H1 (cell line): ENCODE data around the gene ATL3. TPM values are rescaled to one million over a fixed set of nuclear protein-coding genes. Genes with fewer than 3 reads are reported as not detected.

ENCODE experiments used
- CBX8 ChIP-seq: fragments of 300-800, 300-1000 bp; sonication (generic); IDR thresholded peaks from 2 replicates; pipeline ENCODE4 v1.7.1; 2016; ENCODE audit warnings: low read depth, low read length, borderline replicate concordance
- JUN ChIP-seq: IDR thresholded peaks from 2 replicates; pipeline ENCODE4 v1.6.1; 2011; ENCODE audit warnings: low read depth, mild to moderate bottlenecking, improper control_type of control experiment, low read length
- RBBP5 ChIP-seq: IDR thresholded peaks from 2 replicates; pipeline ENCODE4 v1.7.1; 2012; ENCODE audit warnings: low read depth, mild to moderate bottlenecking, inconsistent platforms, low read length, moderate library complexity, borderline replicate concordance
- RFX5 ChIP-seq: IDR thresholded peaks from 2 replicates; pipeline ENCODE4 v1.6.1; 2011; ENCODE audit warnings: low read depth, low read length, improper control_type of control experiment, borderline replicate concordance
- SIN3A ChIP-seq, 2 experiments: IDR thresholded peaks in 1 of 2; conservative IDR thresholded peaks in 1 of 2; 2 replicates each; pipeline ENCODE4 v1.6.1; 2011 to 2012; ENCODE audit warnings: low read length in 2 of 2, improper control_type of control experiment in 1 of 2, low read depth in 1 of 2, mild to moderate bottlenecking in 1 of 2
- polyA plus RNA-seq, 7 experiments: library from polyadenylated mRNA; depleted of rRNA in 3 of 7; stranded (reverse) in 5 of 7; unstranded in 2 of 7; fragments of >200 nt in 5 of 7; fragments of 200-250 nt in 2 of 7; gene quantifications; 1 replicate in 5 of 7; 2 replicates in 1 of 7; 4 replicates in 1 of 7; pipeline versions ENCODE4 v1.2.1 to v1.2.3, GENCODE V29; 2011 to 2013; ENCODE audit warnings: missing spikeins in 2 of 7, mixed read lengths in 2 of 7
- total RNA-seq: library from RNA; stranded (reverse); fragmentation: NEBNext Ultra II Directional; extraction: Animal tissue kit (Norgen Biotek cat#: 25700); gene quantifications from 2 replicates; pipeline ENCODE4 v1.2.1, GENCODE V29; 2021
- TF ChIP-seq, protein P1 (sequence below): fragments of 300-600 bp; sonication (generic); IDR thresholded peaks from 2 replicates; pipeline ENCODE4 v1.7.1; 2012; ENCODE audit warnings: low read length, moderate library complexity, mild to moderate bottlenecking, inconsistent platforms; ENCODE audit not compliant: insufficient replicate concordance

ATL3 gene
- total and polyA plus RNA-seq, 2 of the 8 experiments (the other 6 are each of a cell fraction or from before 2014, with no cell fraction given), result 7.8 to 24.5 TPM

DNA sequence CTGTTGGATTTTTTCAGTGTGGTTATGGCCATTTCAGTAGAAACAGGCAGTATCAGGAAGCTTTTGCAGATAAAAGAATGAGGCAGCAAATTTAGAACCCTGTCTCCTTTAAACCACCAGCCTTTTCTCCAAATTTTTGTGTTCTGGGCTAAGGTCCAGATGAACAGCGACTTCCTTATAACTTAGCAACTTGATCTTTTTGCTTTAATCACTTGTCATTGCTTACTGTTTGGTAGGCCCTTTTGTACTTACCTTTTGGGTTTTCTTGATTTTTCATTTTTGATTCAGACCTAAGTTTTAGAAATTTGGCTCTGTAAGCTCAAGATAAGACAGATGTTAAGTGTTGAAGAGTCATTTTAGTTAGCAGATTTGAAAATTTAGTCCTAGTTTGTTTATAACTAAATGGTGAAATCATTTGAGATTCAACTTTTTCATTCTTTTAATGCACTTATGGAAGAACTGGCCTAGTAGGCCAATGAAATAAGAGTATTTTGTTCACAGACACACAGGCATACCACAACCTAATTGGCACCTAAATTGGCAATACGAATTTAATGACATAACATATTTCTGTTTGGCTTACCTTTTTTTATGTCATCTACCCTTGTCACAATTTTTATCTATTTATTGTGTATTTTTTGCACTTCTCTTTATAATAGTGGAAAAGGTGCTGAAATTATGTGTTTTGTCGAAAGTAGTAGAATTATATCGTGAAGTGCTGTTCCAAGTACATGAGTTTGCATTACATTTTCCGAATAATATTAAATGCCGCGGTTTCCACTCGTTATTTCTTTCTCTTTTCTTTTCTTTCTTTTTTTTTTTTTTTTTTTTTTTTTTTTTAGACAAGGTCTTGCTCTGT, 12.2 kb upstream of the ATL3 start (continued):
- TF ChIP-seq, protein P1, sequence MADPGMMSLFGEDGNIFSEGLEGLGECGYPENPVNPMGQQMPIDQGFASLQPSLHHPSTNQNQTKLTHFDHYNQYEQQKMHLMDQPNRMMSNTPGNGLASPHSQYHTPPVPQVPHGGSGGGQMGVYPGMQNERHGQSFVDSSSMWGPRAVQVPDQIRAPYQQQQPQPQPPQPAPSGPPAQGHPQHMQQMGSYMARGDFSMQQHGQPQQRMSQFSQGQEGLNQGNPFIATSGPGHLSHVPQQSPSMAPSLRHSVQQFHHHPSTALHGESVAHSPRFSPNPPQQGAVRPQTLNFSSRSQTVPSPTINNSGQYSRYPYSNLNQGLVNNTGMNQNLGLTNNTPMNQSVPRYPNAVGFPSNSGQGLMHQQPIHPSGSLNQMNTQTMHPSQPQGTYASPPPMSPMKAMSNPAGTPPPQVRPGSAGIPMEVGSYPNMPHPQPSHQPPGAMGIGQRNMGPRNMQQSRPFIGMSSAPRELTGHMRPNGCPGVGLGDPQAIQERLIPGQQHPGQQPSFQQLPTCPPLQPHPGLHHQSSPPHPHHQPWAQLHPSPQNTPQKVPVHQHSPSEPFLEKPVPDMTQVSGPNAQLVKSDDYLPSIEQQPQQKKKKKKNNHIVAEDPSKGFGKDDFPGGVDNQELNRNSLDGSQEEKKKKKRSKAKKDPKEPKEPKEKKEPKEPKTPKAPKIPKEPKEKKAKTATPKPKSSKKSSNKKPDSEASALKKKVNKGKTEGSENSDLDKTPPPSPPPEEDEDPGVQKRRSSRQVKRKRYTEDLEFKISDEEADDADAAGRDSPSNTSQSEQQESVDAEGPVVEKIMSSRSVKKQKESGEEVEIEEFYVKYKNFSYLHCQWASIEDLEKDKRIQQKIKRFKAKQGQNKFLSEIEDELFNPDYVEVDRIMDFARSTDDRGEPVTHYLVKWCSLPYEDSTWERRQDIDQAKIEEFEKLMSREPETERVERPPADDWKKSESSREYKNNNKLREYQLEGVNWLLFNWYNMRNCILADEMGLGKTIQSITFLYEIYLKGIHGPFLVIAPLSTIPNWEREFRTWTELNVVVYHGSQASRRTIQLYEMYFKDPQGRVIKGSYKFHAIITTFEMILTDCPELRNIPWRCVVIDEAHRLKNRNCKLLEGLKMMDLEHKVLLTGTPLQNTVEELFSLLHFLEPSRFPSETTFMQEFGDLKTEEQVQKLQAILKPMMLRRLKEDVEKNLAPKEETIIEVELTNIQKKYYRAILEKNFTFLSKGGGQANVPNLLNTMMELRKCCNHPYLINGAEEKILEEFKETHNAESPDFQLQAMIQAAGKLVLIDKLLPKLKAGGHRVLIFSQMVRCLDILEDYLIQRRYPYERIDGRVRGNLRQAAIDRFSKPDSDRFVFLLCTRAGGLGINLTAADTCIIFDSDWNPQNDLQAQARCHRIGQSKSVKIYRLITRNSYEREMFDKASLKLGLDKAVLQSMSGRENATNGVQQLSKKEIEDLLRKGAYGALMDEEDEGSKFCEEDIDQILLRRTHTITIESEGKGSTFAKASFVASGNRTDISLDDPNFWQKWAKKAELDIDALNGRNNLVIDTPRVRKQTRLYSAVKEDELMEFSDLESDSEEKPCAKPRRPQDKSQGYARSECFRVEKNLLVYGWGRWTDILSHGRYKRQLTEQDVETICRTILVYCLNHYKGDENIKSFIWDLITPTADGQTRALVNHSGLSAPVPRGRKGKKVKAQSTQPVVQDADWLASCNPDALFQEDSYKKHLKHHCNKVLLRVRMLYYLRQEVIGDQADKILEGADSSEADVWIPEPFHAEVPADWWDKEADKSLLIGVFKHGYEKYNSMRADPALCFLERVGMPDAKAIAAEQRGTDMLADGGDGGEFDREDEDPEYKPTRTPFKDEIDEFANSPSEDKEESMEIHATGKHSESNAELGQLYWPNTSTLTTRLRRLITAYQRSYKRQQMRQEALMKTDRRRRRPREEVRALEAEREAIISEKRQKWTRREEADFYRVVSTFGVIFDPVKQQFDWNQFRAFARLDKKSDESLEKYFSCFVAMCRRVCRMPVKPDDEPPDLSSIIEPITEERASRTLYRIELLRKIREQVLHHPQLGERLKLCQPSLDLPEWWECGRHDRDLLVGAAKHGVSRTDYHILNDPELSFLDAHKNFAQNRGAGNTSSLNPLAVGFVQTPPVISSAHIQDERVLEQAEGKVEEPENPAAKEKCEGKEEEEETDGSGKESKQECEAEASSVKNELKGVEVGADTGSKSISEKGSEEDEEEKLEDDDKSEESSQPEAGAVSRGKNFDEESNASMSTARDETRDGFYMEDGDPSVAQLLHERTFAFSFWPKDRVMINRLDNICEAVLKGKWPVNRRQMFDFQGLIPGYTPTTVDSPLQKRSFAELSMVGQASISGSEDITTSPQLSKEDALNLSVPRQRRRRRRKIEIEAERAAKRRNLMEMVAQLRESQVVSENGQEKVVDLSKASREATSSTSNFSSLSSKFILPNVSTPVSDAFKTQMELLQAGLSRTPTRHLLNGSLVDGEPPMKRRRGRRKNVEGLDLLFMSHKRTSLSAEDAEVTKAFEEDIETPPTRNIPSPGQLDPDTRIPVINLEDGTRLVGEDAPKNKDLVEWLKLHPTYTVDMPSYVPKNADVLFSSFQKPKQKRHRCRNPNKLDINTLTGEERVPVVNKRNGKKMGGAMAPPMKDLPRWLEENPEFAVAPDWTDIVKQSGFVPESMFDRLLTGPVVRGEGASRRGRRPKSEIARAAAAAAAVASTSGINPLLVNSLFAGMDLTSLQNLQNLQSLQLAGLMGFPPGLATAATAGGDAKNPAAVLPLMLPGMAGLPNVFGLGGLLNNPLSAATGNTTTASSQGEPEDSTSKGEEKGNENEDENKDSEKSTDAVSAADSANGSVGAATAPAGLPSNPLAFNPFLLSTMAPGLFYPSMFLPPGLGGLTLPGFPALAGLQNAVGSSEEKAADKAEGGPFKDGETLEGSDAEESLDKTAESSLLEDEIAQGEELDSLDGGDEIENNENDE, result no peak
- no peak for TF ChIP-seq RBBP5
- no peak for TF ChIP-seq JUN
- no peak for TF ChIP-seq CBX8
- 0 out of 4 replicates have a peak, but pooled peaks of 1 of the 2 experiments have one; percentile 9 for TF ChIP-seq SIN3A (conservative IDR thresholded peaks at IDR 0.05 in 1 of 2, IDR thresholded peaks at IDR 0.05 in 1 of 2; ENCODE audit: low read depth in 1 of 2, low read length in 2 of 2)
- no peak for TF ChIP-seq RFX5
- TF ChIP-seq, all 59 proteins: peak for 1
